HEK293 (cell line): ENCODE results near the gene SHOX.
"Not testable (repeated sequence)": the region's sequence is repeated elsewhere in the genome, so short reads cannot be mapped to it uniquely, and the experiment has no call there.

Source experiments
- CTCF ChIA-PET: fragments of 350-600 bp; formaldehyde crosslinking; extraction: SDS; loops from one replicate; lab custom pipeline; 2021; ENCODE audit warnings: antibody characterized with exemption; lab: Yijun Ruan, JAX
- POLR2A ChIA-PET: fragments of 300-600 bp; formaldehyde crosslinking; extraction: SDS; loops from one replicate; lab custom pipeline; 2020; ENCODE audit warnings: antibody characterized with exemption, inconsistent platforms; lab: Yijun Ruan, JAX
- H3K27ac ChIP-seq: fragments of 200-500 bp; sonication (Bioruptor generic); 2 replicates; pipeline ENCODE4 v1.5.1; 2014; ENCODE audit warnings: low read depth, low read length, control low read depth, inconsistent platforms; ENCODE audit errors: extremely low read depth
- H3K36me3 ChIP-seq, 2 experiments: fragments of 200-500 bp in 1 of 2; sonication (Bioruptor generic) in 1 of 2; 1 replicate in 1 of 2; 2 replicates in 1 of 2; pipeline ENCODE4 v1.5.1; 2014 to 2017; ENCODE audit warnings: inconsistent platforms in 2 of 2, low read length in 2 of 2; ENCODE audit not compliant: control insufficient read depth in 2 of 2, insufficient read depth in 1 of 2
- H3K4me1 ChIP-seq: fragments of 200-500 bp; sonication (Bioruptor generic); 2 replicates; pipeline ENCODE4 v1.5.1; 2014; ENCODE audit warnings: mild to moderate bottlenecking, low read length, inconsistent platforms; ENCODE audit not compliant: control insufficient read depth, insufficient read depth
- H3K4me3 ChIP-seq: 2 replicates; pipeline ENCODE4 v1.5.1; 2011; ENCODE audit warnings: low read depth, mild to moderate bottlenecking, control low read depth, low read length, moderate library complexity
- H3K9me3 ChIP-seq: fragments of 200-500 bp; sonication (Bioruptor generic); 2 replicates; pipeline ENCODE4 v1.5.1; 2014; ENCODE audit warnings: low read depth, low read length, inconsistent platforms; ENCODE audit not compliant: control insufficient read depth, insufficient read depth
- PRDM2 ChIP-seq: fragments of 450-650 bp; formaldehyde crosslinking; IDR thresholded peaks from 2 replicates; pipeline ENCODE4 v1.5.1; 2016; ENCODE audit warnings: missing biosample characterization, missing genetic modification characterization, borderline replicate concordance
- PRDM4 ChIP-seq: fragments of 450-650 bp; formaldehyde crosslinking; IDR thresholded peaks from 2 replicates; pipeline ENCODE4 v1.5.1; 2017; ENCODE audit warnings: missing biosample characterization, missing genetic modification characterization
- REPIN1 ChIP-seq: fragments of 450-650 bp; formaldehyde crosslinking; IDR thresholded peaks from 2 replicates; pipeline ENCODE4 v1.5.1; 2017; ENCODE audit warnings: missing biosample characterization, missing genetic modification characterization, low read depth
- SP3 ChIP-seq: fragments of 450-650 bp; formaldehyde crosslinking; IDR thresholded peaks from 2 replicates; pipeline ENCODE4 v1.5.1; 2016; ENCODE audit warnings: missing biosample characterization, missing genetic modification characterization
- ZNF223 ChIP-seq: fragments of 450-650 bp; formaldehyde crosslinking; IDR thresholded peaks from 2 replicates; pipeline ENCODE4 v1.5.1; 2016; ENCODE audit warnings: missing biosample characterization, missing genetic modification characterization
- ZNF350 ChIP-seq: fragments of 450-650 bp; formaldehyde crosslinking; IDR thresholded peaks from 2 replicates; pipeline ENCODE4 v1.5.0; 2017; ENCODE audit warnings: missing biosample characterization, mild to moderate bottlenecking, missing genetic modification characterization
- ZNF394 ChIP-seq: fragments of 450-650 bp; formaldehyde crosslinking; IDR thresholded peaks from 2 replicates; pipeline ENCODE4 v1.5.1; 2016; ENCODE audit warnings: missing biosample characterization, missing genetic modification characterization, mild to moderate bottlenecking, moderate library complexity, borderline replicate concordance
- ZNF548 ChIP-seq: fragments of 450-650 bp; formaldehyde crosslinking; IDR thresholded peaks from 2 replicates; pipeline ENCODE4 v1.5.1; 2016; ENCODE audit warnings: missing biosample characterization, missing genetic modification characterization
- ZNF549 ChIP-seq: fragments of 450-650 bp; IDR thresholded peaks from 2 replicates; pipeline ENCODE4 v1.5.1; 2018; ENCODE audit warnings: missing biosample characterization, missing genetic modification characterization, mild to moderate bottlenecking, inconsistent platforms, moderate library complexity
- ZNF623 ChIP-seq: fragments of 450-650 bp; formaldehyde crosslinking; IDR thresholded peaks from 2 replicates; pipeline ENCODE4 v1.5.1; 2016; ENCODE audit warnings: missing biosample characterization, missing genetic modification characterization
- ZNF777 ChIP-seq: fragments of 450-650 bp; formaldehyde crosslinking; IDR thresholded peaks from 2 replicates; pipeline ENCODE4 v1.5.1; 2017; ENCODE audit warnings: missing biosample characterization, missing genetic modification characterization, borderline replicate concordance
- ZNF830 ChIP-seq: fragments of 450-650 bp; IDR thresholded peaks from 2 replicates; pipeline ENCODE4 v1.5.0; 2018; ENCODE audit warnings: missing biosample characterization, missing genetic modification characterization, low read depth, mild to moderate bottlenecking, moderate library complexity
- ZSCAN5A ChIP-seq: fragments of 450-650 bp; formaldehyde crosslinking; IDR thresholded peaks from 2 replicates; pipeline ENCODE4 v1.5.1; 2016; ENCODE audit warnings: missing biosample characterization, missing genetic modification characterization

SHOX gene

GRCh38 chrX:649166-649565, 18.6 kb downstream of the SHOX start (continued):
- TF ChIP-seq ZNF623 (tag by site-specific recombination) (no peak), ZNF549 (tag by site-specific recombination) (no peak), PRDM4 (tag by site-specific recombination) (no peak), ZNF223 (tag by site-specific recombination) (no peak)

GRCh38 chrX:650324-650723, 19.7 kb downstream of the SHOX start:
- H3K4me3 ChIP-seq, result no peak overlapping the region
- no peak overlapping the region for H3K27ac ChIP-seq
- ChIA-PET POLR2A (no interaction called here), CTCF (no interaction called here)
- H3K4me1 ChIP-seq, result no peaks in the 10 kb centered on the region
- no peaks in the 10 kb centered on the region for H3K9me3 ChIP-seq
- no peak for TF ChIP-seq SP3 (tag by site-specific recombination)
- no peaks in the 10 kb centered on the region for H3K36me3 ChIP-seq

- Histone ChIP-seq H3K4me1 (no peaks in the 10 kb centered on the region), H3K4me3 (no peak overlapping the region), H3K36me3 (no peaks in the 10 kb centered on the region), H3K27ac (no peak overlapping the region), H3K9me3 (no peaks in the 10 kb centered on the region)
- ChIA-PET POLR2A (no interaction called here), CTCF (no interaction called here)
- TF ChIP-seq REPIN1 (tag by site-specific recombination), result no peak
- TF ChIP-seq ZNF777 (tag by site-specific recombination), result no peak
- no peak for TF ChIP-seq PRDM2 (tag by site-specific recombination)
- no peak for TF ChIP-seq ZNF350 (tag by site-specific recombination)
- TF ChIP-seq ZSCAN5A (tag by site-specific recombination), result no peak
- TF ChIP-seq ZNF830 (tag by site-specific recombination), result no peak
- no peak for TF ChIP-seq ZNF394
- TF ChIP-seq ZNF548 (tag by site-specific recombination), result no peak
Measured at GRCh38 chrX:650811-651210, 20.2 kb downstream of the SHOX start.

GRCh38 chrX:651922-652321, 21.3 kb downstream of the SHOX start:
- POLR2A ChIA-PET, H3K9me3 ChIP-seq, CTCF ChIA-PET, H3K4me3 ChIP-seq, H3K4me1 ChIP-seq, H3K27ac ChIP-seq, H3K36me3 ChIP-seq: not testable (repeated sequence)
